ENCODE data around the gene BTG1.

DNA sequence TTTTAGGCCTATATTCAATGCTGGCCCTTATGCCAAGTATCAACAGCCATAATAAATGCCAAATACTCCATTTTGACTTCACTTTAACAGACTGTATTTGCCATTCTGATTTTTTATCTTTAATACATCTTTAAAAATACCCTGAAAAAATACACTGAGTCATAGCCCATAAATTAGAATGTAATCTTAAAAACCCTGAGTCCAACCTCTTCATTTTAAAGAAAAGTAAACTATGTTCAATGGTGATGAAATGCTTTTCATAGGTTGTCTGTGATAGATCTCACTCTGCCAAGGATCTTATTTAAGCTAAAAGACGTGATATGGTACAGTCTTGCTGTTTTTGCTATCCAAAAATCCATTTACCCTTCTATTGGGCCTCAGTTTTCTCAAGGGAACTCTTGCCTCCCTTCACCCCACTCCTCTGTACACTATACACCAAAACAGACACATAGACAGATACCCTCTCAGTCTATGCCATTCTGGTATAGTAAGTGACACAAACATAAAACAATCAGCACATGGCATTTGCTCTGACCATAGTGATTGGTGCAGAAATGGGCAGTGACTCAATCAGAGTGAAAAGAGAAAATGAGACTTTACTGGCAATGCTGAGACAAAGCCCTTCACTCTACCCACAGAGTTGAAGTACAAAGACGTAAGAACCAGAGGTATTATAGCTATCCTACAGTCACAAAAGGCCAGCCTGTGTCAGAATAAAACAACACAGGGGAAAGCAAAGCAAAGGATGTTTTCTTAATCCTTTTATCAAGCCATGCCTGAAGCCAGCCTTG, 49.1 kb downstream of the BTG1 start:
- no peak for TF ChIP-seq NRF1 (conservative IDR thresholded peaks at IDR 0.05 in 1 of 2, IDR thresholded peaks at IDR 0.05 in 1 of 2)
- no peak for TF ChIP-seq GATAD2B (IDR thresholded peaks at IDR 0.05; ENCODE audit: borderline replicate concordance)
- TF ChIP-seq EZH2 (IDR thresholded peaks at IDR 0.05; ENCODE audit: borderline replicate concordance, low read depth, low read length), result no peak
- no peak for TF ChIP-seq SAFB2 (IDR thresholded peaks at IDR 0.05; ENCODE audit: borderline replicate concordance, low read depth, low read length, severe bottlenecking)
- TF ChIP-seq ZNF124 (CRISPR knock-in tag; IDR thresholded peaks at IDR 0.05), result no peak
- no peak for TF ChIP-seq EP300 (IDR thresholded peaks at IDR 0.05; ENCODE audit: low read length)
- TF ChIP-seq FOXK1 (CRISPR knock-in tag; IDR thresholded peaks at IDR 0.05; ENCODE audit: borderline replicate concordance), result no peak
- TF ChIP-seq ZNF274 (IDR thresholded peaks at IDR 0.05; ENCODE audit: borderline replicate concordance, low read depth, low read length), result no peak
- no peak for TF ChIP-seq EHMT2 (IDR thresholded peaks at IDR 0.05)
- TF ChIP-seq, protein P1, sequence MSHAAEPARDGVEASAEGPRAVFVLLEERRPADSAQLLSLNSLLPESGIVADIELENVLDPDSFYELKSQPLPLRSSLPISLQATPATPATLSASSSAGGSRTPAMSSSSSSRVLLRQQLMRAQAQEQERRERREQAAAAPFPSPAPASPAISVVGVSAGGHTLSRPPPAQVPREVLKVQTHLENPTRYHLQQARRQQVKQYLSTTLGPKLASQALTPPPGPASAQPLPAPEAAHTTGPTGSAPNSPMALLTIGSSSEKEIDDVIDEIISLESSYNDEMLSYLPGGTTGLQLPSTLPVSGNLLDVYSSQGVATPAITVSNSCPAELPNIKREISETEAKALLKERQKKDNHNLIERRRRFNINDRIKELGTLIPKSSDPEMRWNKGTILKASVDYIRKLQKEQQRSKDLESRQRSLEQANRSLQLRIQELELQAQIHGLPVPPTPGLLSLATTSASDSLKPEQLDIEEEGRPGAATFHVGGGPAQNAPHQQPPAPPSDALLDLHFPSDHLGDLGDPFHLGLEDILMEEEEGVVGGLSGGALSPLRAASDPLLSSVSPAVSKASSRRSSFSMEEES (CRISPR knock-in tag; IDR thresholded peaks at IDR 0.05), result no peak
- no peak for TF ChIP-seq POLR2AphosphoS5 (IDR thresholded peaks at IDR 0.05; ENCODE audit: control insufficient read depth, insufficient read depth, low read depth, low read length)
- no peak for TF ChIP-seq ZNF830 (CRISPR knock-in tag; IDR thresholded peaks at IDR 0.05)
- TF ChIP-seq, protein P2, sequence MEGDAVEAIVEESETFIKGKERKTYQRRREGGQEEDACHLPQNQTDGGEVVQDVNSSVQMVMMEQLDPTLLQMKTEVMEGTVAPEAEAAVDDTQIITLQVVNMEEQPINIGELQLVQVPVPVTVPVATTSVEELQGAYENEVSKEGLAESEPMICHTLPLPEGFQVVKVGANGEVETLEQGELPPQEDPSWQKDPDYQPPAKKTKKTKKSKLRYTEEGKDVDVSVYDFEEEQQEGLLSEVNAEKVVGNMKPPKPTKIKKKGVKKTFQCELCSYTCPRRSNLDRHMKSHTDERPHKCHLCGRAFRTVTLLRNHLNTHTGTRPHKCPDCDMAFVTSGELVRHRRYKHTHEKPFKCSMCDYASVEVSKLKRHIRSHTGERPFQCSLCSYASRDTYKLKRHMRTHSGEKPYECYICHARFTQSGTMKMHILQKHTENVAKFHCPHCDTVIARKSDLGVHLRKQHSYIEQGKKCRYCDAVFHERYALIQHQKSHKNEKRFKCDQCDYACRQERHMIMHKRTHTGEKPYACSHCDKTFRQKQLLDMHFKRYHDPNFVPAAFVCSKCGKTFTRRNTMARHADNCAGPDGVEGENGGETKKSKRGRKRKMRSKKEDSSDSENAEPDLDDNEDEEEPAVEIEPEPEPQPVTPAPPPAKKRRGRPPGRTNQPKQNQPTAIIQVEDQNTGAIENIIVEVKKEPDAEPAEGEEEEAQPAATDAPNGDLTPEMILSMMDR (IDR thresholded peaks at IDR 0.05 in 2 of 3, conservative IDR thresholded peaks at IDR 0.05 in 1 of 3; ENCODE audit: insufficient read depth in 2 of 3, low read depth in 1 of 3, low read length in 3 of 3), result no peak
- no peak for TF ChIP-seq ARNT (IDR thresholded peaks at IDR 0.05)

Measured in K562 (cell line).